Superior temporal gyrus (tissue), 1 donor: ENCODE measurements around the gene TMEM135.
"Not testable (repeated sequence)": the region's sequence is repeated elsewhere in the genome, so short reads cannot be mapped to it uniquely, and the experiment has no call there.

Source experiments
- DNase-seq: peaks from one replicate; pipeline ENCODE4 v3.0.0-alpha.2; 2016; ENCODE audit errors: extremely low spot score

Gene TMEM135

DNA sequence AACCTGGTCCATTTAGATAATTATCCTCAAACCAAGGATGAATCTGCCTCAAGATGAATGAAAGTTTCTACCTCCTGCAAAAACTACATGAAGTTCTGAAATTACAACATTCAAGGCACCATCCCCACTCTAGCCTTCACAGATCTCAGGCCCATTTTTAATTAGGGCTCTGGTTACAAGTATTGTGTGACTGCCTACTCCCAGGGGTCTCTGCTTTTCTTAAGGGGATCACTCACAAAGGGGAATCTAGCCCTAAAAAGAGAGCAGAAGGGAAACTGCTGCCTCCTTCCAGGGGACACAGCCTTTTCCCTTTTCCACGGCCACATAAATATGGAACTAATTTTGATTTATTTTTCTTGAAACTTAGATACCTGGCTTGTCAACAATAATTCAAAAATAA is 17.4 kb upstream of the TMEM135 start:
- DNase-seq = no peak

DNA sequence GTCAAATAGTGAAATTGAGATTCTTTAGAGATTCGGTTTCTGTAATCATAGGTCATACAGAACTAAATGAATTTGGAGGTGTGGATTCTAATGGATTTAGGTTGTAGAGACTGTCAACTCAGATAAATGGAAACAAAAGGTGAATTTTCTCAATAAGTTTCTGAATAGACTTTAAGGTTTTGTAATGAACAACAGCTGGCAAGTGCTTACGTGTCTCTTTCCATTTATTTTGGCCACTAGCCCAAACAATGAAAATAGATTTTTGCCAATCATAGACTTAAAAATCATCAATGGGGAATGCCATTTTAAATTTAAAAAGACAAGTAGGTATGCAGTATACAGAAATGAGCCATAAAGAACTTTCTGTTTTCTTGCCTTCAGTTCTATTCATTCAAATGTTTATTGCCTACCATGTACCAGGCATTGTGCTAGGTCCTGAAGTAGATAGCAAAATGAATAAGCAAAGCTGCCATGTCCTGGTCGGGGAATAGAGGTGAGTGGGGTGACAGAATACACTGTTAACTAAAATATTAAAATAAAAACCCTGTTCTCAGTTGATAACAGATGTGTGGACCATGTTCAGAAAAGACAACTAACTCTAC is 16.9 kb upstream of the TMEM135 start:
- DNase-seq = no peak

DNA sequence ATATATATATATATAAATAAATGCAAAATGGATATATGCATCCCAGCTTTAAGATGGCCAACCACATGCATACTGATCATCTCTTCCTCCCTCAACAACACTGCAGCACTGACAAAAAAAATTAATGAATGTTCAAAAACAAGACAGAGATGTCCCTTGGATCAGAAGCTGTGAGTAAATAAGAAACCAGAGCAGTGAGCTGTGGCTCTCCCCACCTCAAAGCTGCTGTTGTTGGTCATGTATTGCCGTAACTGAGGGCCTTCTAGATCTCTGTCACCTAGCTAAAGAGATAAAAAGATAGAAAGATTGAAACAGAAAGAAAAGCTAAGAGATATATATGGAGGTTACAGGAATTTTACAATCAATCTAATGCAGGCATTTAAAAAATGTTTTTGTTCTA is 15.5 kb upstream of the TMEM135 start:
- DNase-seq = no peak

DNA sequence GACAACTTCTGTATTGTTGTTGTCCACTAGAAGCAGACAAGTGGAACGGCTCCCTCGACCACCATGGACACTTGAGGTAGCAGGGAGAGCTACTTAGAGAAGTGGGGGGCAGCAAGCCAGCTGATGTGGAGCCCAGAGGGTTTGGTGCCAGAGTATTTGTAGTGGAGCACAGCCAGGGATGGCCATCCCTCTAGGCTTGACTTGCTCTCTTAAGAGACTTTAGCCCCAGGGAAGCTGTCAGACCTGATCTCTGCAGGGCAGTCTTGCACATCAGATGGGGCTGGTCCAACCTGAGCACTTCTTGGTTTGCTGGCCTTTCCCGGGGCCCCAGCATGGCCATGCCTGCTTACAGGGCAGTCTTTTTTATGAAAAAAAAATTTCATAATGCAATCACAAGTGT is 15.0 kb upstream of the TMEM135 start:
- no peak for DNase-seq

DNA sequence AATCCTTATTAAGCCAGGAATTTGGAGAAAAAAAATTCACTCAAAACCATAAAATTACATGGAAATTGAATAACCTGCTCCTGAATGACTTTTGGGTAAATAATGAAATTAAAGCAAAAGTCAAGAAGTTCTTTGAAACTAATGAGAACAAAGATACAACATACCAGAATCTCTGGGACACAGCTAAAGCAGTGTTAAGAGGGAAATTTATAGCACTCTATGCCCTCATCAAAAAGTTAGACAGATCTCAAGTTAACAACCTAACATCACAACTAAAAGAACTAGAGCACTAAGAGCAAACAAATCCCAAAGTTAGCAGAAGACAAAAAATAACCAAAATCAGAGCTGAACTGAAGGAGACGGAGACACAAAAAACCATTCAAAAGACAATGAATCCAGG is 11.3 kb upstream of the TMEM135 start:
- DNase-seq = not testable (repeated sequence)

DNA sequence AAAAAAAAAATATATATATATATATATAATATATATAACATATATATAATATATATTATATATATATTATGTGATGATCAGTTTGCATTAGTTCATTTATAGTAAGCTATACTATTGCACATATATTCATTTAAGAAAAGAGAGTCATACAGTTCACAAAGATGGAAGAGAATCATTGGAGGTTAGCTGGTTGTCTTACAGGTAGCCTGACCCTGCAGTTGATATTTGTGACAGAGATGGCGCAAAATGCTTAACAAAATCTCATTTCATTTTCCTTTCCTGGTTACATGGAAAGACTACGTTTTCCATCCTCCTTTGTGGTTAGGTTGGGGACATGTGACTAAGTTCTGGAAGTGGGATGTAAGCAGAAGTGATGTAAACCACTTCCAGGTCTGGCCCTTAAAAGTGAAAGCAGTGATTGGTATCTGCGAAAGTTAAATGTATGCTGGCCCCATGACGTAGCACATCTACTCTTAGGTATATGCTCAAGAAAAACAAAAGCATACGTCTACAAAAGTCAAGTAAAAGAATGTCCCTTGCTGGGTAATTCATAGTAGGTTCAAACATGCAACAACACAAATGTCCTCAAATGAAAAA is 7.2 kb upstream of the TMEM135 start:
- no peak for DNase-seq

DNA sequence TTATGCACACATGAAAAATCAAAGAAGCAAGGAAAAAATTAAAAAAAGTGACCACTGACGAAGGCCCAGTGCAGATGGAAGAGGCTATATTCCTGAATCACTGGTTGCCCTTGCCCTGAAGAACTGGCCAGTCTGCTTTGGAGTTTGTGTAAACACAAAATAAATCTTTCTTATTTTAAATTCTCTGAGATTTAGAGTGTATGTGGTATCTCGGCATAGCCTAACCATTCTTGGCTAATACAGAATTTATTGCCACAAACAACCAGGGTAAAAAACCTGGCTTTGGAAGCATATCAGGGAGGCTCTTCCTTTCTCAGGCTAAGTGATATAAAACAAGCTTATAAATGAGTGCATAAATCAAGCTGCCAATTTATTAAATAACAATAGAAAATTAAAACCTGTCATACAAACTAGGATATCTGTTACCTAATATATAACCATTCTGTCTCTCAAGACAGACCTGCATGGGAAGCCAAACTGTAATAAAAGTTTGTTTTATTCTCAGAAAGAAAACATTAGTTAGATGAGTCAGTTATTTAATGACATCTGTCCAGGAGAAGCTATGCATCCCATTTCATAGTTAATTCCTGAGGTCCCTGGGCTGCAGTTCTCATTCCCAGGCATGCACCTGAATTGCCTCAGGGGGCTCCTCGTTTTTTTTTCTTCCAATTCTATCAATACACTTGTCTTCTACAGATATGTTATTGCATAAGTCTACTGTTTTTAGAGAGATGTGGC is 6.1 kb upstream of the TMEM135 start:
- no peak for DNase-seq

DNA sequence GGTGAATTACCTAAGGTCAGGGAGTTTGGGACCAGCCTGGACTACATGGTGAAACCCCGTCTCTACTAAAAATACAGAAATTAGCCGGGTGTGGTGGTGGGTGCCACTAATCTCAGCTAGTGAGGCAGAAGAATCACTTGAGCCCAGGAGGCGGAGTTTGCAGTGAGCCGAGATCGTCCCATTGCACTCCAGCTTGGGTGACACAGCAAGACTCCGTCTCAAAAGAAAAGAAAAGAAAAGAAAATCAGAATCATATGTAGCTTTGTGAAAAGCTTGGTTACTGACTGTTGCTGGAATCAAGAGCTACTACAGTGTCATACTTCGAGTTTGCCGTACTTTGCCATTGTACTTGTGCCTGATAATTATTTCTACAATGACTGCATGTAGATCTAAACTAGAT is 4.2 kb upstream of the TMEM135 start:
- DNase-seq = no peak

DNA sequence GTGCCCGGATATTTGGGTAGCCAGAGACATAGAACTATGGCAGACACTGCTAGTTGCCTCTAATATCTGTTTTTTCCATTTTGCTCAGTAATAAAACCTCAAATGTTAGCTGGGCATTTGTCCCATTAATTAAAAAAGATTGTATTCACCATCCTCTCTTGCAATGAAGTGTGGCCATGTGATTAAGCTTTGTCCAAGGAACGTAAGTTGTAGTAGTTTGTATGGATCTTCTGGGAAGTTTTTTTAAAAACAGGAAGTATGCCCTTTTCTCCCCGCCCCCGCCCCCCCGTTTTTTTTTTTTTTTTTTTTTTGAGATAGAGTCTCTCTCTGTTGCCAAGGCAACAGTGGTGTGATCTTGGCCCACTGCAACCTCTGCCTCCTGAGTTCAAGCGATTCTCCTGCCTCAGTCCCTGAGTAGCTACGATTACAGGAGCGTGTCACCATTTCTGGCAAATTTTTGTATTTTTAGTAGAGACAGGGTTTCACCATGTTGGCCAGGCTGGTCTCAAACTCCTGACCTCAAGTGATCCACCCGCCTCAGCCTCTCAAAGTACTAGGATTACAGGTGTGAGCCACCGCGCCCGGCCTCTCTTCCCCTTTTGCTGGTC is 1.7 kb upstream of the TMEM135 start:
- DNase-seq = no peak

DNA sequence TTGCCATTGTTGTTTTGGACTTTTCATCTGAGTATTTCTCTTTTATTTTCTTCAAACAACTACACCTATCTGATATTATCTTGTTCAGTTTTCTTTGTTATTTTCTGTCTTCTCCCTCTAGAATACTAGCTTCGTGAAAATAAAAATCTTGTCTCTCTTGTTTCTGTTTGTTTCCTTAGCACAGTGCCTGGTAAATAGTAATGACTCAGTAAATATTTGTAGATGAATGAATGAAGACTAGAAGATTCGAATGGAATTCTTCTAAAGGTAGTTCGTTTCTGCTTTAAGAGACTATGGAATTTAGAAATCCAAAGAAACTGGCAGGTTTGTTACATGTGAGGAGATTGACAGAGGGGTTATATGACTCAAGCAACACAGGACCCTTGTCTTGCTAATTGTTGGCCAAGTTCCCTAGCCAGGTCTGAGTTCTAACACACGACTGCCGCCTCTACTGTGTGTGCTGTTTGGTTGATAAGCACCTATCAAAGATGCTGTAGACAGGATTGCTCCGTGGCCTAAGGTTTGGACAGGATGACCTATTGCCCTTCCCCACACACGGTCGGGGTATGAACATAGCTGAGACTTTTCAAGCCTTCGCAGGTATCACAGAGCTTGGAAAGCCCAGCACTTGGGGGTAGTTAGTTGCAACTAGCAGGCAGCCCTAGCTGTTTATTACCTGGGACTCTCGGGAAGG is 831 bp upstream of the TMEM135 start:
- no peak for DNase-seq

DNA sequence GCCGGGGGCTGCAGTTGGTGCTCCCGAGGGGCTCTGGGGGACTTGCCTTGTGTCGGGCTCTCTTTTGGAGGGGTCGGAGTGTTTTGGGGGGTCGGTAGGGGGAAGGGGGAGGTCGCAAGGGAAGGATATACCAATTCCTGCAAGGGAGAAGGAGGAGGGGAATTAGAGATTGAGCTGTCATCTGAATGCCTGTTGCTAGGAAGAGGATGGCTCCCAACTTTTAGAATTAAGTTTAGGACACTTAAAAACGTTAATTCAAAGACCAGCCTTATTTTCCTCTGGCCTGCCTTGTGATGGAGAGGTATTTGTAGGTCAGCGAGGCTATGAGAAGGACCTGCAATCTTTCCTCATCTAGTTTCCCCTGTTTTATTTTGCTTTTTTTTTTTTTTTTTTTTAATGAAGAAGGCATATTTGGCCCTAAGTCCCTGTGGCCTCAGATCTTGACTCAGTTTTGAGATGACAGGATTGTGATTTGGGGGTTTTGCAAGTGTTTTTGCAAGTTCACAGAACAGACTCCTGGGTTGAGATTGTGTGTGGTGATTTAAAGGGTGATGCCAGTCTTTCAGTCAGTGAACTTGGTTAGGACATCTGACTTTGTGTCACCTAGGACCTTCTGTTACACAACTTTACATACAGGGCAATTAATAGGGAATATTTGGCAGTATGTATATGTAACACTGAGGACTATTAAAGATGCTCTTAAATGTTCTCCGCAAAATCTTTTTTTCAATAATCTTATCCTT is 672 bp downstream of the TMEM135 start:
- DNase-seq = no peak

DNA sequence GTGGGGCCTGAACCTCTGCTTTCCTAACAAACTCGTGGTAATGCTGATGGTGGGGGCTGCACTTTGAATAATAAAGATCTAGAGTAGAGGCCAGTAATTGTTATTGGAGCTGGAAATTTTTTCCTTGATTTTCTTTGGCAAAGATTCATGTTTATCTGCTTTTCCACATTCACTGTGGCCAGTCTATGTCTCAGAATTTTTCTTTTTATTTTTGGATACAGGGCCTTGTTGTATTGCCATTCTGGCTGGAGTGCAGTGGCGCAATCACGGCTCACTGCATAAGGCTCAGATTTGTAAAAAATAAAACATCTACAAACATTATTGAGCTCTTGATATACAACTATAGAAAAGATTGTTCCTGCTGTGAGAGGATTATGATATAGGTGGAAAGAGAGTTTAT is 1.6 kb downstream of the TMEM135 start:
- DNase-seq = no peak

DNA sequence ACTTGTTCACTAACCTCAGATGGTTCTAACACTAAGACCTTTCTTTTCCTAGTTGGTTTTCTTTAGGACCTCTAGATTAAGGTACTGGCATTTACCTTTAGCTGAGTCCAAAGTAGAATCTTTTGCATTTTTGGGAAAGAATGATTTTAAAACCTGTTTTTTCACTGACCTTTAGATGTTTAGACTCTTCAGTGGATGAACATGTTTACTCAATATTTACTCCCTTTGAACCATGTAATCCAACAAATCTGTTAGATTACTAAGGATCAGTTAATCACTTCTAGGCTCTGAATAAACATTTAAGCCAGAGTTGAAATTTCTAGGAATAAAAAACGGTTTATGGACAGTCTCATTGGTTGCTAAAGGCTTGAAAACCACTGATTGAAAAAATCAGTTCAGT is 6.2 kb downstream of the TMEM135 start:
- DNase-seq = no peak

DNA sequence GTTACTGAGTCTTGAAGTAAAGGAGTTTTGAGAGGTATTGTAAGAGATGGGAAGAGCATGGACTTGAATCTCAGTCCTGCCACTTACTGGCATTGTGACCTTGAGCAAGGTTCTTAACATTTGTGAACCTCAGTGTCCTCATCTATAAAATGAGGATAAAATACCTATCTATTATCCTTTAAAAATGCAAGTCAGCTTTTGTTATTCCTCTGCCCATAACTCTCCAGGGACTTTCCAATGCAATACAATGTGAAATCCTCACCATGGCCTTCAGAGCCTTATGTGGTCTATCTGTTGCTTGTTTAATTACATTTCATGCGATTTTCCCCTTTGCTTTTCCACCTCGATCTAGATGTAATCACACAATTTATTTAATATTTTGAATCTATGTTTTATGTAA is 9.1 kb downstream of the TMEM135 start:
- DNase-seq = no peak

DNA sequence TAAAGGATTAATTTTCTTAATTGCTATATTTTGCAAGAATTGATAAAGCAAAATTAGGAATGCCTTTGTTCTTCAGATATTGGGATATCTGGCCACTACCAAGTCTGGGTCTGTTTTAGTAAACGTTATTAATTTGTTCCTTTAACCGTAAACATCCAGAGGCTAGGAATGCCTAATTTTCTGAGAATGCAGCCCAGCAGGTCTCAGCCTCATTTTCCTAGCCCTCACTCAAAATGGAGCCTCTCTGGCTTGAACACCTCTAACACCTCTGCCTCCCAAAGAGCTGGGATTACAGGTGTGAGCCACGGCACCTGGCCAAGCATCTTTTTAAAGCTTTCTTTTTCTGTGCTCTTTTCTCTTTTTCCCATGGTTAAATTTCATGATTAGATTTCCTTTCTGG is 18.4 kb downstream of the TMEM135 start:
- no peak for DNase-seq

DNA sequence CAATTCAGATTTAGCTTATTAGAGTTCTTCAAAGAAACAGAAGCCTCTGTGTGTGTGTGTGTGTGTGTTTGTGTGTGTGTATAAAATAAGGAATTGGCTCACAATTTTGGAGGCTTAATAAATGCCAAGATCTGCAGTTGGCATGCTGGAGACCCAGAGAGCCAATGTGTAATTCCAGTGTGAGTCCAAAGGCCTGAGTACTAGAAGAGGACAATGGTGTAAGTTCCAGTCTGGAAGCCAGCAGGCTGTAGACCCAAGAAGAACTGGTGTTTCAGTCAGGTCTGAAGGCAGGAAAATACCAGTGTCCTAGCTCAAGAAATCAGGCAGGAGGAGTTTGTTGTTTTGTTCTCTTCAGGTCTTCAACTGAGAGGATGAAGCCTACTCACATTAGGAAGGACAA is 20.0 kb downstream of the TMEM135 start:
- DNase-seq = no peak

DNA sequence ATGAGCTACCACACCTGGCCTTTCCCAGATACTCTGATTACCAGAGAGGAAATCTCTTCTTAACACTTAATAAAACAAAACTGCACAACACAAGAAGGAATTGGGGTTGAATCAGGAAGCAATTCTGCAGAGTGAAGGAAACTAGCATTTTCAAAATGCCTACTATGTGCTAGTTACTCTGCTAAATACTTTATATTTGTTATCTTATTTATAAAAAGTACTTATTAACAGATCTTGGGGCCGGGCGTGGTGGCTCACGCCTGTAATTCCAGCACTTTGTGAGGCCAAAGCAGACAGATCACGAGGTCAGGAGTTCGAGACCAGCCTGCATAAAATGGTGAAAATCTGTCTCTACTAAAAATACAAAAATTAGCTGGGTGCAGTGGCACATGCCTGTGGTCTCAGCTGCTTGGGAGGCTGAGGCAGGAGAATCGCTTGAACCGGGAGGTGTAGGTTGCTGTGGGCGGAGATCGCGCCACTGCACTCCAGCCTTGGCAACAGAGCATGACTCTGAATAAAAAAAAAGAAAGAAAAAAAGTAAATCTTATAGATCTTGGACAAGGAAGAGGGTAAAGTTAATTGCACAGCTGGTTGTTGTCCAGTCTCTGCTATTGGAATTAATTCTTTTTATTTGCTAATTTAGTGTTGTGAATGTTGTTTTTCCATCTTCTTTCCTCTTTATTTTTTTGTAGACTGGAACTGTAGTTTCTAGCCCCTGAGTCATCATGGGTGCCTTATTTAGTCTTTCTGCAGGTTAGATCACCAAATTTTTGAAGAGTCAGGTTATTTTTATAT is 22.1 kb downstream of the TMEM135 start:
- DNase-seq = no peak

DNA sequence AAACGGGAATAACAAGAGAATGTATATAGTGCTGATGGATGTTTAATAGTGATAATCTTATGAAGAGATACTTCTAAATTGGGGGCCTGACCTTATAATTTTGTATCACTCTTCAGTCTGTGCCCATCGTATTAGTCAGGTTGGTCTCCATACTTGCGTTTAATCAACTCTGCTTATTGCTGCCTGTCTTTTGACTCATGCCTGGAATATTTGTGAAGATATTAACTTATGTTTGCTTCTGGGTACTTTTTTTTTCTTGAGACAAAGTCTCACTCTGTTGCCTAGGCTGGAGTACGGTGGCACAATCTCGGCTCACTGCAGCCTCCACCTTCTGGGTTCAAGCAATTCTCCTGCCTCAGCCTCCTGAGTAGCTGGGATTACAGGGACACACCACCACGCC is 24.0 kb downstream of the TMEM135 start:
- DNase-seq = no peak

DNA sequence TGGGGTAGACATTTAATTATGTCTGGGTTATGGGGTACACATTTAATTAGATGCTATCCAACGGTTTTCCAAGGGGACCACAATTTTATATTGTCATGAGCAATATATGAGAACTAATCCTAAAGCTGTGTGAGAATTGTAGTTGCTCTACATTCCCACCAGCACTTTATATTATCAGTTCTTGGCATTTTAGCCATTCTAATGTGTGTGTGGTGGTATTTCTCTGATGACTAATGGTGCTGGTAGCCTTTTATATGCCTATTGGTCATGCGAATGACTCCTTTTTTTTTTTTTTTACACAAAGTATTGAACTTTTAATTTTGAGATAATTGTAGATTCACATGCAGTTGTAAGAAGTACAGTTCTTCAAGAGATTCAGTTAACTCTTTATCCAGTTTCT is 26.2 kb downstream of the TMEM135 start:
- DNase-seq = no peak

DNA sequence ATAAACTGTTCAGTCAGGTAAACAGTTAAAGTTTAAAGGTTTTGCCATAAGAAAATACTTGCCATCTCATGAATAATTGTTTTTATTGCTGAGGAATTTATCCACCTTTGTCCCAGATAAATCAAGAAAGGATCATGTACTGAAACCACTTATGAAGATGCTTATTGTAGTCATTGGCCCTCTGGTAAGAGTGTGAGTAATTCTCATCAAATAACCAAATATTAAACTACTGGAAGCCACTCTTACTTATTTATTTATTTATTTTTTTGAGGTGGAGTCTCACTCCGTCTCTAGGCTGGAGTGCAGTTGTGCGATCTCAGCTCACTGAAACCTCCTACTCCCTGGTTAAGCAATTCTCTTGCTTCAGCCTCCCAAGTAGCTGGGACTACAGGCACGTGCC is 35.1 kb downstream of the TMEM135 start:
- no peak for DNase-seq

DNA sequence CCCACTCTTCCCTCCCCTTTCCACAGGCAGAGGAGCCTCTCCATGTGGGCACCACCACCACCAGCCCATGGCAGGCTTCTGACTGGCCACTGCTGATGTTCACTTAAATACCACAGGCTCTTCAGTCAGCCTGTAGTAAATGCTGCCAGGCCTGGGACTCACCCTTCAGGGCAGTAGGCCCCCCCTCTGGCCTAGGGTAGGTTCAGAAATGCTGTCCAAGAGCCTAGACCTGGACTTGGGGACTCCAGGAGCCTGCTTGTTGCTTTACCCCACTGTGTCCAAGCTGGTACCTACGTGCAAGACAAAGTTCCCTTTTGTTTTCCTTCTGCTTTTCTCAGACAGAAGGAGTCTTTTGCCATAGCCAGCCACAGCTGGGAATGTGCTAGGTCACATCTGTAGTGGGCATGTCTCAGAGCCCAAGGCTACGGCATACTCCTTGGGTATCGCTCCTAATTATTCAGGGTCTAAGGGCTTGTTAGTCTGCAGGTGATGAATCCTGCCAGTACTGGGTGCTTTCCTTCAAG is 38.6 kb downstream of the TMEM135 start:
- DNase-seq = no peak
